Liver (tissue), 9 donors: ENCODE data around the gene GOLGA1. TPM values are rescaled to one million over a fixed set of nuclear protein-coding genes. Genes with fewer than 3 reads are reported as not detected.
A peak's percentile ranks its signal among the peaks of the same experiment; 100 is the strongest.

Source experiments
- DNase-seq: peaks from one replicate; pipeline ENCODE4 v3.0.0-alpha.2; 2017; ENCODE audit warnings: low spot score
- H3K27ac ChIP-seq, 2 donors: one replicate each; pipeline ENCODE4 v1.7.0; 2013; ENCODE audit warnings: inconsistent platforms in 2 of 2, low read length in 2 of 2, control low read depth in 1 of 2, low read depth in 1 of 2, mild to moderate bottlenecking in 1 of 2
- H3K27me3 ChIP-seq, 4 donors: one replicate each; pipeline versions ENCODE4 v1.6.1 to v1.7.0; 2013; ENCODE audit warnings: low read length in 3 of 4, inconsistent platforms in 1 of 4, mild to moderate bottlenecking in 1 of 4, moderate library complexity in 1 of 4; ENCODE audit not compliant: control insufficient read depth in 4 of 4, insufficient read depth in 4 of 4
- H3K36me3 ChIP-seq, 4 donors: one replicate each; pipeline versions ENCODE4 v1.6.1 to v1.7.0; 2013; ENCODE audit warnings: low read length in 3 of 4, mild to moderate bottlenecking in 3 of 4, low read depth in 1 of 4, moderate library complexity in 1 of 4; ENCODE audit not compliant: control insufficient read depth in 4 of 4, insufficient read depth in 3 of 4
- H3K4me1 ChIP-seq, 4 donors: one replicate each; pipeline versions ENCODE4 v1.6.1 to v1.7.0; 2013; ENCODE audit warnings: low read length in 3 of 4, mild to moderate bottlenecking in 3 of 4, moderate library complexity in 1 of 4; ENCODE audit not compliant: control insufficient read depth in 4 of 4, insufficient read depth in 4 of 4
- H3K4me3 ChIP-seq, 3 donors: one replicate each; pipeline versions ENCODE4 v1.6.1 to v1.7.0; 2013; ENCODE audit warnings: low read length in 3 of 3, control low read depth in 1 of 3, low read depth in 1 of 3, mild to moderate bottlenecking in 1 of 3
- H3K9ac ChIP-seq, 2 donors: one replicate each; pipeline ENCODE4 v1.7.0; 2013; ENCODE audit warnings: low read length in 2 of 2, mild to moderate bottlenecking in 2 of 2, moderate library complexity in 2 of 2, control low read depth in 1 of 2, low read depth in 1 of 2
- H3K9me3 ChIP-seq, 4 donors: one replicate each; pipeline versions ENCODE4 v1.6.1 to v1.7.0; 2013; ENCODE audit warnings: low read length in 3 of 4; ENCODE audit not compliant: control insufficient read depth in 4 of 4
- EGR1 ChIP-seq, 2 donors: IDR thresholded peaks; 2 replicates each; pipeline ENCODE4 v1.6.1; 2016 to 2018; ENCODE audit warnings: antibody characterized with exemption in 2 of 2, low read depth in 2 of 2
- FOXA1 ChIP-seq: IDR thresholded peaks from 2 replicates; pipeline ENCODE4 v1.6.1; 2016; ENCODE audit warnings: antibody characterized with exemption
- FOXA2 ChIP-seq: IDR thresholded peaks from 2 replicates; pipeline ENCODE4 v1.6.1; 2016; ENCODE audit warnings: antibody characterized with exemption
- GABPA ChIP-seq, 2 donors: IDR thresholded peaks in 1 of 2; conservative IDR thresholded peaks in 1 of 2; 2 replicates each; pipeline ENCODE4 v1.6.1; 2016; ENCODE audit warnings: antibody characterized with exemption in 2 of 2, mild to moderate bottlenecking in 1 of 2, moderate library complexity in 1 of 2
- HNF4A ChIP-seq, 2 donors: conservative IDR thresholded peaks; 2 replicates each; pipeline ENCODE4 v1.6.1; 2016; ENCODE audit warnings: antibody characterized with exemption in 2 of 2, mild to moderate bottlenecking in 2 of 2
- HNF4G ChIP-seq: IDR thresholded peaks from 2 replicates; pipeline ENCODE4 v1.6.1; 2016; ENCODE audit warnings: antibody characterized with exemption
- JUND ChIP-seq, 2 donors: IDR thresholded peaks; 2 replicates each; pipeline ENCODE4 v1.6.1; 2016; ENCODE audit warnings: antibody characterized with exemption in 2 of 2
- NR2F2 ChIP-seq: IDR thresholded peaks from 2 replicates; pipeline ENCODE4 v1.6.1; 2016; ENCODE audit warnings: antibody characterized with exemption
- RAD21 ChIP-seq, 2 donors: IDR thresholded peaks; 2 replicates each; pipeline ENCODE4 v1.6.1; 2016; ENCODE audit warnings: antibody characterized with exemption in 2 of 2, mild to moderate bottlenecking in 2 of 2
- RXRA ChIP-seq, 2 donors: IDR thresholded peaks; 2 replicates each; pipeline ENCODE4 v1.6.1; 2017 to 2018; ENCODE audit warnings: antibody characterized with exemption in 2 of 2, mild to moderate bottlenecking in 1 of 2
- SP1 ChIP-seq: IDR thresholded peaks from 2 replicates; pipeline ENCODE4 v1.6.1; 2018; ENCODE audit warnings: antibody characterized with exemption, mild to moderate bottlenecking
- TAF1 ChIP-seq: conservative IDR thresholded peaks from 2 replicates; pipeline ENCODE4 v1.6.1; 2016; ENCODE audit warnings: antibody characterized with exemption, mild to moderate bottlenecking
- YY1 ChIP-seq: IDR thresholded peaks from 2 replicates; pipeline ENCODE4 v1.6.1; 2016; ENCODE audit warnings: antibody characterized with exemption, mild to moderate bottlenecking
- WGBS: extraction: QIAGEN DNeasy Blood & Tissue Kit; methylation state at CpG from one replicate; pipeline ENCODE4 v1.1.7; 2013; 5-methylcytosine and 5-hydroxymethylcytosine counted together
- polyA plus RNA-seq, 2 donors: library from polyadenylated mRNA; stranded (reverse) in 1 of 2; unstranded in 1 of 2; fragments of 200-250 nt in 1 of 2; fragments of >200 nt in 1 of 2; fragmentation: Nextera tagmentation in 1 of 2; extraction: Ambion mirVana in 1 of 2; gene quantifications; one replicate each; pipeline versions ENCODE4 v1.2.1 to v1.2.3, GENCODE V29; 2013 to 2015
- total RNA-seq, 2 donors: library from RNA; depleted of rRNA; stranded (reverse); fragments of >200 nt; gene quantifications; one replicate each; pipeline ENCODE4 v1.2.3, GENCODE V29; 2014
- TF ChIP-seq, protein P1 (sequence below): fragments of 150-350 bp; IDR thresholded peaks from 2 replicates; pipeline ENCODE4 v1.5.1; 2017; ENCODE audit warnings: improper control_type of control experiment, low read depth, low read length; ENCODE audit not compliant: missing input control
- TF ChIP-seq, protein P2 (sequence below): IDR thresholded peaks from 2 replicates; pipeline ENCODE4 v1.6.1; 2016; ENCODE audit warnings: antibody characterized with exemption, mild to moderate bottlenecking
- TF ChIP-seq, protein P3 (sequence below): IDR thresholded peaks from 2 replicates; pipeline ENCODE4 v1.6.1; 2016; ENCODE audit warnings: antibody characterized with exemption
- TF ChIP-seq, protein P4 (sequence below): IDR thresholded peaks from 2 replicates; pipeline ENCODE4 v1.6.1; 2016; ENCODE audit warnings: antibody characterized with exemption
- TF ChIP-seq, protein P5 (sequence below): IDR thresholded peaks from 2 replicates; pipeline ENCODE4 v1.6.1; 2016; ENCODE audit warnings: antibody characterized with exemption
- donor health status: healthy.
- donor health status: healthy.
- donor health status: healthy.
- donor health status: healthy.
- donor health status: healthy.

GOLGA1 gene
- total and polyA plus RNA-seq, 4 donors, result 5.9 to 17.6 (median 8.9) TPM

DNA sequence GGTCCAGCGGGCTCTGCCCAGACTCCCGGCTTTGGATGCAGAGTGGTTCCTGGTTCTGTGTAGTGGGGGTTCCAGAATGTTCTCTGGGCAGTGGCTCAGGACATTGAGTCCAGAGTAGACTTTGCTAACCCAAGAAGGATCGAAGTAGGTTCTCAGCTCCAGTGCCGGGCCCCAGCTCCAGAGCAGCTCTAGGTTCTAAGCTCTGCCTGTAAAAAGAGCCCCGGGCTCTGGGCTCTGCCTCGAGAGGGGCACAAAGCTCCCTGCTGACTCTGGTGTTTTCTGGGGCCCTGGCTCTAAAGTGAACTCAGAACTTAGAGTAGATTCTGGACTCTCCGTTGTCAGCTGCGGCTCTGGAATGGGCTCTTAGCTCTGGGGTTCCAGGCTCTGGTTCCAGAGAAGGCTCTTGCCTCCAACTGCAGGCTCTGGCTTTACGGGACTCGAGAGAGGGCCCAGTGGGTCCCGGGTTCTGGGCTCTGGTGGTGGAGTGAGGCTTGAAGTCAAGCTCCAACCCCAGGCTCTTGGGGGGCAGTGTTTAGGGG, 87.2 kb downstream of the GOLGA1 start:
- H3K9ac ChIP-seq, result no peak overlapping the region
- H3K36me3 ChIP-seq, result peaks cover 4 to 22% (median 13%) of the 10 kb centered on the region in 4 donors
- TF ChIP-seq, protein P1, sequence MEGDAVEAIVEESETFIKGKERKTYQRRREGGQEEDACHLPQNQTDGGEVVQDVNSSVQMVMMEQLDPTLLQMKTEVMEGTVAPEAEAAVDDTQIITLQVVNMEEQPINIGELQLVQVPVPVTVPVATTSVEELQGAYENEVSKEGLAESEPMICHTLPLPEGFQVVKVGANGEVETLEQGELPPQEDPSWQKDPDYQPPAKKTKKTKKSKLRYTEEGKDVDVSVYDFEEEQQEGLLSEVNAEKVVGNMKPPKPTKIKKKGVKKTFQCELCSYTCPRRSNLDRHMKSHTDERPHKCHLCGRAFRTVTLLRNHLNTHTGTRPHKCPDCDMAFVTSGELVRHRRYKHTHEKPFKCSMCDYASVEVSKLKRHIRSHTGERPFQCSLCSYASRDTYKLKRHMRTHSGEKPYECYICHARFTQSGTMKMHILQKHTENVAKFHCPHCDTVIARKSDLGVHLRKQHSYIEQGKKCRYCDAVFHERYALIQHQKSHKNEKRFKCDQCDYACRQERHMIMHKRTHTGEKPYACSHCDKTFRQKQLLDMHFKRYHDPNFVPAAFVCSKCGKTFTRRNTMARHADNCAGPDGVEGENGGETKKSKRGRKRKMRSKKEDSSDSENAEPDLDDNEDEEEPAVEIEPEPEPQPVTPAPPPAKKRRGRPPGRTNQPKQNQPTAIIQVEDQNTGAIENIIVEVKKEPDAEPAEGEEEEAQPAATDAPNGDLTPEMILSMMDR, result no peak
- TF ChIP-seq, protein P2, sequence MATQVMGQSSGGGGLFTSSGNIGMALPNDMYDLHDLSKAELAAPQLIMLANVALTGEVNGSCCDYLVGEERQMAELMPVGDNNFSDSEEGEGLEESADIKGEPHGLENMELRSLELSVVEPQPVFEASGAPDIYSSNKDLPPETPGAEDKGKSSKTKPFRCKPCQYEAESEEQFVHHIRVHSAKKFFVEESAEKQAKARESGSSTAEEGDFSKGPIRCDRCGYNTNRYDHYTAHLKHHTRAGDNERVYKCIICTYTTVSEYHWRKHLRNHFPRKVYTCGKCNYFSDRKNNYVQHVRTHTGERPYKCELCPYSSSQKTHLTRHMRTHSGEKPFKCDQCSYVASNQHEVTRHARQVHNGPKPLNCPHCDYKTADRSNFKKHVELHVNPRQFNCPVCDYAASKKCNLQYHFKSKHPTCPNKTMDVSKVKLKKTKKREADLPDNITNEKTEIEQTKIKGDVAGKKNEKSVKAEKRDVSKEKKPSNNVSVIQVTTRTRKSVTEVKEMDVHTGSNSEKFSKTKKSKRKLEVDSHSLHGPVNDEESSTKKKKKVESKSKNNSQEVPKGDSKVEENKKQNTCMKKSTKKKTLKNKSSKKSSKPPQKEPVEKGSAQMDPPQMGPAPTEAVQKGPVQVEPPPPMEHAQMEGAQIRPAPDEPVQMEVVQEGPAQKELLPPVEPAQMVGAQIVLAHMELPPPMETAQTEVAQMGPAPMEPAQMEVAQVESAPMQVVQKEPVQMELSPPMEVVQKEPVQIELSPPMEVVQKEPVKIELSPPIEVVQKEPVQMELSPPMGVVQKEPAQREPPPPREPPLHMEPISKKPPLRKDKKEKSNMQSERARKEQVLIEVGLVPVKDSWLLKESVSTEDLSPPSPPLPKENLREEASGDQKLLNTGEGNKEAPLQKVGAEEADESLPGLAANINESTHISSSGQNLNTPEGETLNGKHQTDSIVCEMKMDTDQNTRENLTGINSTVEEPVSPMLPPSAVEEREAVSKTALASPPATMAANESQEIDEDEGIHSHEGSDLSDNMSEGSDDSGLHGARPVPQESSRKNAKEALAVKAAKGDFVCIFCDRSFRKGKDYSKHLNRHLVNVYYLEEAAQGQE, result no peak
- TF ChIP-seq SP1, result no peak
- no peak for TF ChIP-seq EGR1 (IDR thresholded peaks at IDR 0.05; ENCODE audit: low read depth in 2 of 2)
- TF ChIP-seq RXRA (IDR thresholded peaks at IDR 0.05), result no peak
- no peak for TF ChIP-seq FOXA1
- TF ChIP-seq, protein P3, sequence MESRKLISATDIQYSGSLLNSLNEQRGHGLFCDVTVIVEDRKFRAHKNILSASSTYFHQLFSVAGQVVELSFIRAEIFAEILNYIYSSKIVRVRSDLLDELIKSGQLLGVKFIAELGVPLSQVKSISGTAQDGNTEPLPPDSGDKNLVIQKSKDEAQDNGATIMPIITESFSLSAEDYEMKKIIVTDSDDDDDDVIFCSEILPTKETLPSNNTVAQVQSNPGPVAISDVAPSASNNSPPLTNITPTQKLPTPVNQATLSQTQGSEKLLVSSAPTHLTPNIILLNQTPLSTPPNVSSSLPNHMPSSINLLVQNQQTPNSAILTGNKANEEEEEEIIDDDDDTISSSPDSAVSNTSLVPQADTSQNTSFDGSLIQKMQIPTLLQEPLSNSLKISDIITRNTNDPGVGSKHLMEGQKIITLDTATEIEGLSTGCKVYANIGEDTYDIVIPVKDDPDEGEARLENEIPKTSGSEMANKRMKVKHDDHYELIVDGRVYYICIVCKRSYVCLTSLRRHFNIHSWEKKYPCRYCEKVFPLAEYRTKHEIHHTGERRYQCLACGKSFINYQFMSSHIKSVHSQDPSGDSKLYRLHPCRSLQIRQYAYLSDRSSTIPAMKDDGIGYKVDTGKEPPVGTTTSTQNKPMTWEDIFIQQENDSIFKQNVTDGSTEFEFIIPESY, result no peak
- TF ChIP-seq YY1, result no peak
- TF ChIP-seq JUND (IDR thresholded peaks at IDR 0.05), result no peak
- TF ChIP-seq TAF1, result no peak
- no peak for TF ChIP-seq NR2F2
- TF ChIP-seq HNF4A (conservative IDR thresholded peaks at IDR 0.05), result no peak
- no peak for TF ChIP-seq GABPA (IDR thresholded peaks at IDR 0.05 in 1 of 2, conservative IDR thresholded peaks at IDR 0.05 in 1 of 2)
- no peak for TF ChIP-seq FOXA2
- TF ChIP-seq HNF4G, result no peak
- no peak for TF ChIP-seq RAD21 (IDR thresholded peaks at IDR 0.05)
- TF ChIP-seq, protein P4, sequence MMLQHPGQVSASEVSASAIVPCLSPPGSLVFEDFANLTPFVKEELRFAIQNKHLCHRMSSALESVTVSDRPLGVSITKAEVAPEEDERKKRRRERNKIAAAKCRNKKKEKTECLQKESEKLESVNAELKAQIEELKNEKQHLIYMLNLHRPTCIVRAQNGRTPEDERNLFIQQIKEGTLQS, result no peak
- TF ChIP-seq, protein P5, sequence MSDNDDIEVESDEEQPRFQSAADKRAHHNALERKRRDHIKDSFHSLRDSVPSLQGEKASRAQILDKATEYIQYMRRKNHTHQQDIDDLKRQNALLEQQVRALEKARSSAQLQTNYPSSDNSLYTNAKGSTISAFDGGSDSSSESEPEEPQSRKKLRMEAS, result no peak
- DNase-seq, result no peak
- WGBS, result 62% methylated on average over 11 of the region's 11 CpGs
- peaks cover 2 to 13% (median 10%) of the 10 kb centered on the region in 4 donors for H3K4me1 ChIP-seq
- H3K27me3 ChIP-seq, result peaks cover 0 to 2% (median 0%) of the 10 kb centered on the region in 4 donors
- peak overlapping the region in 1 of 3 donors; percentile 49 for H3K4me3 ChIP-seq
- H3K9me3 ChIP-seq, result no peaks in the 10 kb centered on the region
- H3K27ac ChIP-seq, result no peak overlapping the region
